Stimulated activated CD4-positive, alpha-beta T cell treated with anti-CD3 and anti-CD28 coated beads, Interleukin-4, amount 100 ng/mL, for 48 hours (primary cell): Measurements from ENCODE around the gene STIM2.
"Not testable (repeated sequence)": the region's sequence is repeated elsewhere in the genome, so short reads cannot be mapped to it uniquely, and the experiment has no call there.

Experiments
- DNase-seq, 2 donors: peaks; one replicate each; pipeline ENCODE4 v3.0.0-alpha.2; 2020; ENCODE audit warnings: low read depth in 2 of 2

Gene STIM2

GRCh38 chr4:26953366-26953765 lies 92.7 kb downstream of the STIM2 start:
- no peak for DNase-seq

GRCh38 chr4:26953770-26954423 lies 93.3 kb downstream of the STIM2 start:
- no peak for DNase-seq

GRCh38 chr4:26955241-26955640 lies 94.6 kb downstream of the STIM2 start:
- no peak for DNase-seq

GRCh38 chr4:26958925-26959653 lies 98.4 kb downstream of the STIM2 start:
- DNase-seq = no peak

GRCh38 chr4:26959654-26960047 lies 99.0 kb downstream of the STIM2 start:
- DNase-seq = no peak

GRCh38 chr4:26962720-26963119 lies 102.1 kb downstream of the STIM2 start:
- DNase-seq = no peak

- no peak for DNase-seq
Measured at GRCh38 chr4:26964512-26964911, 103.9 kb downstream of the STIM2 start.

- no peak for DNase-seq
Measured at GRCh38 chr4:26964994-26965393, 104.4 kb downstream of the STIM2 start.

GRCh38 chr4:26975464-26976181 lies 115.0 kb downstream of the STIM2 start:
- not testable (repeated sequence) for DNase-seq

GRCh38 chr4:26978387-26979053 lies 117.9 kb downstream of the STIM2 start:
- DNase-seq = no peak

- DNase-seq = no peak
Measured at GRCh38 chr4:26984896-26985295, 124.3 kb downstream of the STIM2 start.

GRCh38 chr4:26985873-26986272 lies 125.2 kb downstream of the STIM2 start:
- no peak for DNase-seq

- DNase-seq = no peak
Measured at GRCh38 chr4:26987191-26987590, 126.5 kb downstream of the STIM2 start.

GRCh38 chr4:26991057-26991456 lies 130.4 kb downstream of the STIM2 start:
- DNase-seq = no peak

GRCh38 chr4:26992657-26993361 lies 132.2 kb downstream of the STIM2 start:
- peak in 1 of 2 donors; percentile 31 for DNase-seq

- no peak for DNase-seq
Measured at GRCh38 chr4:26993539-26993938, 132.9 kb downstream of the STIM2 start.

- no peak for DNase-seq
Measured at GRCh38 chr4:26993967-26994366, 133.3 kb downstream of the STIM2 start.

GRCh38 chr4:26995316-26995715 lies 134.7 kb downstream of the STIM2 start:
- DNase-seq = no peak

GRCh38 chr4:26996745-26997144 lies 136.1 kb downstream of the STIM2 start:
- no peak for DNase-seq

- DNase-seq = no peak
Measured at GRCh38 chr4:26999689-27000088, 139.0 kb downstream of the STIM2 start.

- no peak for DNase-seq
Measured at GRCh38 chr4:27000122-27000521, 139.5 kb downstream of the STIM2 start.

- DNase-seq = no peak
Measured at GRCh38 chr4:27000820-27001219, 140.2 kb downstream of the STIM2 start.
